T-helper 1 cell treated with Interleukin-12 subunit alpha and Interleukin-12 subunit beta and Interleukin-4 antibody, amounts not matched to agents 30 μg/mL and 1 μg/mL, for 36 hours (primary cell): ENCODE measurements around the gene CABS1.

ENCODE experiments used
- H3K27ac Mint-ChIP-seq: one replicate; pipeline ENCODE4 v1.8.0; 2021; ENCODE audit warnings: mild to moderate bottlenecking, mixed read lengths
- H3K27me3 Mint-ChIP-seq: one replicate; pipeline ENCODE4 v1.8.0; 2021; ENCODE audit warnings: low read depth, mixed read lengths
- H3K36me3 Mint-ChIP-seq: one replicate; pipeline ENCODE4 v1.8.0; 2021; ENCODE audit warnings: low read depth, mixed read lengths
- H3K4me1 Mint-ChIP-seq: one replicate; pipeline ENCODE4 v1.8.0; 2021; ENCODE audit warnings: low read depth, mixed read lengths
- H3K4me3 Mint-ChIP-seq: one replicate; pipeline ENCODE4 v1.8.0; 2021; ENCODE audit warnings: mild to moderate bottlenecking, moderate library complexity, mixed read lengths
- H3K9me3 Mint-ChIP-seq: one replicate; pipeline ENCODE4 v1.8.0; 2021; ENCODE audit warnings: mixed read lengths

The CABS1 gene

GRCh38 chr4:70359115-70359661, 24.4 kb downstream of the CABS1 start:
- no peaks in the 10 kb centered on the region for H3K9me3 Mint-ChIP-seq
- no peak overlapping the region for H3K27ac Mint-ChIP-seq
- H3K4me3 Mint-ChIP-seq: no peak overlapping the region
- no peaks in the 10 kb centered on the region for H3K4me1 Mint-ChIP-seq
- no peaks in the 10 kb centered on the region for H3K27me3 Mint-ChIP-seq
- H3K36me3 Mint-ChIP-seq: no peaks in the 10 kb centered on the region

- no peaks in the 10 kb centered on the region for H3K9me3 Mint-ChIP-seq
- no peak within 1 kb of the TSS for H3K27ac Mint-ChIP-seq
- H3K4me3 Mint-ChIP-seq: no peak within 1 kb of the TSS
- H3K27me3 Mint-ChIP-seq: no peaks in the 10 kb centered on the region
- no peaks in the 10 kb centered on the region for H3K36me3 Mint-ChIP-seq
- H3K4me1 Mint-ChIP-seq: no peaks in the 10 kb centered on the region
Measured at GRCh38 chr4:70360460-70360859, 25.7 kb downstream of the CABS1 start, which contains the start of gene SMR3A. SMR3A (plus strand) TSS chr4:70360760; CDS start chr4:70362116, 1,356 bp downstream.

GRCh38 chr4:70364002-70364401, 29.2 kb downstream of the CABS1 start:
- Mint-ChIP-seq H3K27ac (no peak overlapping the region), H3K4me1 (no peaks in the 10 kb centered on the region), H3K4me3 (no peak overlapping the region), H3K36me3 (no peaks in the 10 kb centered on the region), H3K27me3 (no peaks in the 10 kb centered on the region), H3K9me3 (no peaks in the 10 kb centered on the region)

GRCh38 chr4:70365479-70365878, 30.7 kb downstream of the CABS1 start:
- H3K9me3 Mint-ChIP-seq: no peaks in the 10 kb centered on the region
- no peak overlapping the region for H3K4me3 Mint-ChIP-seq
- H3K27me3 Mint-ChIP-seq: no peaks in the 10 kb centered on the region
- no peaks in the 10 kb centered on the region for H3K4me1 Mint-ChIP-seq
- H3K36me3 Mint-ChIP-seq: no peaks in the 10 kb centered on the region
- no peak overlapping the region for H3K27ac Mint-ChIP-seq

GRCh38 chr4:70367813-70368212, 33.0 kb downstream of the CABS1 start:
- H3K4me3 Mint-ChIP-seq: no peak overlapping the region
- no peaks in the 10 kb centered on the region for H3K36me3 Mint-ChIP-seq
- H3K4me1 Mint-ChIP-seq: no peaks in the 10 kb centered on the region

GRCh38 chr4:70371987-70372386, 37.2 kb downstream of the CABS1 start:
- no peaks in the 10 kb centered on the region for H3K9me3 Mint-ChIP-seq

More at GRCh38 chr4:70367813-70368212, 33.0 kb downstream of the CABS1 start:
- no peaks in the 10 kb centered on the region for H3K27me3 Mint-ChIP-seq
- no peaks in the 10 kb centered on the region for H3K9me3 Mint-ChIP-seq
- H3K27ac Mint-ChIP-seq: no peak overlapping the region

GRCh38 chr4:70372760-70373159, 38.0 kb downstream of the CABS1 start:
- Mint-ChIP-seq H3K4me3 (no peak overlapping the region), H3K27me3 (no peaks in the 10 kb centered on the region)

More at GRCh38 chr4:70371987-70372386, 37.2 kb downstream of the CABS1 start:
- no peaks in the 10 kb centered on the region for H3K27me3 Mint-ChIP-seq
- no peak overlapping the region for H3K27ac Mint-ChIP-seq
- H3K4me1 Mint-ChIP-seq: no peaks in the 10 kb centered on the region
- H3K36me3 Mint-ChIP-seq: no peaks in the 10 kb centered on the region
- H3K4me3 Mint-ChIP-seq: no peak overlapping the region

GRCh38 chr4:70380578-70380977, 45.8 kb downstream of the CABS1 start:
- Mint-ChIP-seq H3K9me3 (no peaks in the 10 kb centered on the region), H3K27ac (no peak overlapping the region), H3K4me1 (no peaks in the 10 kb centered on the region), H3K27me3 (no peaks in the 10 kb centered on the region), H3K4me3 (no peak overlapping the region), H3K36me3 (no peaks in the 10 kb centered on the region)

More at GRCh38 chr4:70372760-70373159, 38.0 kb downstream of the CABS1 start:
- H3K4me1 Mint-ChIP-seq: no peaks in the 10 kb centered on the region
- no peak overlapping the region for H3K27ac Mint-ChIP-seq
- no peaks in the 10 kb centered on the region for H3K9me3 Mint-ChIP-seq
- H3K36me3 Mint-ChIP-seq: no peaks in the 10 kb centered on the region

- no peaks in the 10 kb centered on the region for H3K27me3 Mint-ChIP-seq
- no peaks in the 10 kb centered on the region for H3K4me1 Mint-ChIP-seq
- H3K36me3 Mint-ChIP-seq: no peaks in the 10 kb centered on the region
- H3K9me3 Mint-ChIP-seq: no peaks in the 10 kb centered on the region
- H3K27ac Mint-ChIP-seq: no peak within 1 kb of the TSS
- H3K4me3 Mint-ChIP-seq: no peak within 1 kb of the TSS
Measured at GRCh38 chr4:70382691-70383181, 48.0 kb downstream of the CABS1 start, which contains the start of gene SMR3B. SMR3B (plus strand) TSS chr4:70383131; CDS start chr4:70384511, 1,380 bp downstream.
